ENCODE results near the gene GUK1. TPM values are rescaled to one million over a fixed set of nuclear protein-coding genes. Genes with fewer than 3 reads are reported as not detected.

GUK1 gene
- total RNA-seq, 1 donor = 238 TPM

- DNase-seq (ENCODE audit: low read depth in 2 of 3, low spot score in 2 of 3) = no peak
Measured at GRCh38 chr1:228197555-228198147, 57.6 kb downstream of the GUK1 start.

Small RNA genes within 50 kb of the gene (small RNA-seq; reads per million reads assigned to genes)
- gene AL359510.1 = not detected

Other genes with a start within 250 kb of the GUK1 start
- 0.27 TPM for gene WNT9A, start 192.3 kb upstream of the GUK1 start, total RNA-seq
- gene WNT3A, start 133.3 kb upstream of the GUK1 start, total RNA-seq = not detected
- gene ARF1, start 57.6 kb upstream of the GUK1 start, total RNA-seq = 272 TPM
- gene C1orf35, start 37.0 kb upstream of the GUK1 start, total RNA-seq = 18.6 TPM
- gene MRPL55, start 31.0 kb upstream of the GUK1 start, total RNA-seq = 82.7 TPM
- gene GJC2, start 9.7 kb downstream of the GUK1 start, total RNA-seq = 12.7 TPM
- gene IBA57, start 25.5 kb downstream of the GUK1 start, total RNA-seq = 10.8 TPM
- 85.9 TPM for gene OBSCN, start 67.8 kb downstream of the GUK1 start, total RNA-seq

Measured in hematopoietic multipotent progenitor cell (in vitro differentiated cells).